Duodenal mucosa (tissue), 2 donors: ENCODE measurements around the gene MOB2.

Source experiments
- H3K27ac ChIP-seq: one replicate; pipeline ENCODE4 v1.7.0; 2013; ENCODE audit warnings: low read depth, low read length
- H3K27me3 ChIP-seq, 2 donors: one replicate each; pipeline ENCODE4 v1.7.0; 2013; ENCODE audit warnings: low read length in 2 of 2, control low read depth in 1 of 2; ENCODE audit not compliant: insufficient read depth in 2 of 2, control insufficient read depth in 1 of 2
- H3K36me3 ChIP-seq, 2 donors: one replicate each; pipeline ENCODE4 v1.7.0; 2013; ENCODE audit warnings: low read length in 2 of 2, control low read depth in 1 of 2; ENCODE audit not compliant: insufficient read depth in 2 of 2, control insufficient read depth in 1 of 2
- H3K4me1 ChIP-seq, 2 donors: one replicate each; pipeline ENCODE4 v1.7.0; 2013; ENCODE audit warnings: low read length in 2 of 2, control low read depth in 1 of 2; ENCODE audit not compliant: insufficient read depth in 2 of 2, control insufficient read depth in 1 of 2
- H3K4me3 ChIP-seq, 2 donors: one replicate each; pipeline ENCODE4 v1.7.0; 2013; ENCODE audit warnings: low read length in 2 of 2, low read depth in 1 of 2
- H3K9ac ChIP-seq, 2 donors: one replicate each; pipeline ENCODE4 v1.7.0; 2013; ENCODE audit warnings: low read length in 2 of 2, low read depth in 1 of 2
- H3K9me3 ChIP-seq, 2 donors: one replicate each; pipeline ENCODE4 v1.7.0; 2013; ENCODE audit warnings: low read length in 2 of 2, control low read depth in 1 of 2; ENCODE audit not compliant: control insufficient read depth in 1 of 2

The MOB2 gene

GRCh38 chr11:1496761-1497095 is 10.1 kb upstream of the MOB2 start:
- Histone ChIP-seq H3K9me3 (no peaks in the 10 kb centered on the region), H3K9ac (no peak overlapping the region), H3K27ac (no peak overlapping the region), H3K27me3 (no peaks in the 10 kb centered on the region), H3K36me3 (peaks cover 7 to 14% of the 10 kb centered on the region in 2 donors), H3K4me1 (peaks cover 0 to 4% of the 10 kb centered on the region in 2 donors), H3K4me3 (no peak overlapping the region)

GRCh38 chr11:1496091-1496760 is 9.6 kb upstream of the MOB2 start:
- H3K27me3 ChIP-seq = no peaks in the 10 kb centered on the region
- H3K9ac ChIP-seq = no peak overlapping the region
- H3K4me3 ChIP-seq = no peak overlapping the region
- peaks cover 0 to 4% of the 10 kb centered on the region in 2 donors for H3K4me1 ChIP-seq
- H3K9me3 ChIP-seq = no peaks in the 10 kb centered on the region
- peaks cover 7 to 14% of the 10 kb centered on the region in 2 donors for H3K36me3 ChIP-seq
- no peak overlapping the region for H3K27ac ChIP-seq

GRCh38 chr11:1494650-1495049 is 8.1 kb upstream of the MOB2 start:
- peaks cover 6 to 10% of the 10 kb centered on the region in 2 donors for H3K36me3 ChIP-seq
- H3K9me3 ChIP-seq = no peaks in the 10 kb centered on the region
- no peak overlapping the region for H3K4me3 ChIP-seq
- H3K27ac ChIP-seq = no peak overlapping the region
- H3K4me1 ChIP-seq = peaks cover 0 to 4% of the 10 kb centered on the region in 2 donors
- no peak overlapping the region for H3K9ac ChIP-seq
- no peaks in the 10 kb centered on the region for H3K27me3 ChIP-seq

- Histone ChIP-seq H3K27ac (no peak overlapping the region), H3K27me3 (no peaks in the 10 kb centered on the region), H3K9me3 (no peaks in the 10 kb centered on the region), H3K4me1 (peaks cover 0 to 4% of the 10 kb centered on the region in 2 donors), H3K36me3 (peaks cover 0 to 4% of the 10 kb centered on the region in 2 donors), H3K9ac (no peak overlapping the region), H3K4me3 (no peak overlapping the region)
Measured at GRCh38 chr11:1493650-1494244, 7.2 kb upstream of the MOB2 start.

- H3K9me3 ChIP-seq = no peaks in the 10 kb centered on the region
- H3K27ac ChIP-seq = no peak overlapping the region
- no peaks in the 10 kb centered on the region for H3K27me3 ChIP-seq
- peaks cover 21% of the 10 kb centered on the region in 2 donors for H3K4me1 ChIP-seq
- H3K36me3 ChIP-seq = no peaks in the 10 kb centered on the region
- H3K4me3 ChIP-seq = no peak overlapping the region
- H3K9ac ChIP-seq = no peak overlapping the region
Measured at GRCh38 chr11:1491379-1491778, 4.8 kb upstream of the MOB2 start.

- H3K4me3 ChIP-seq = no peak overlapping the region
- no peak overlapping the region for H3K27ac ChIP-seq
- peaks cover 20 to 28% of the 10 kb centered on the region in 2 donors for H3K4me1 ChIP-seq
- H3K9me3 ChIP-seq = no peaks in the 10 kb centered on the region
- H3K36me3 ChIP-seq = no peaks in the 10 kb centered on the region
- H3K9ac ChIP-seq = no peak overlapping the region
- H3K27me3 ChIP-seq = no peaks in the 10 kb centered on the region
Measured at GRCh38 chr11:1490651-1491050, 4.1 kb upstream of the MOB2 start.

- H3K36me3 ChIP-seq = no peaks in the 10 kb centered on the region
- H3K4me3 ChIP-seq = no peak overlapping the region
- H3K9me3 ChIP-seq = no peaks in the 10 kb centered on the region
- no peaks in the 10 kb centered on the region for H3K27me3 ChIP-seq
- H3K9ac ChIP-seq = no peak overlapping the region
- no peak overlapping the region for H3K27ac ChIP-seq
- peaks cover 20 to 30% of the 10 kb centered on the region in 2 donors for H3K4me1 ChIP-seq
Measured at GRCh38 chr11:1488575-1489180, 2.1 kb upstream of the MOB2 start.

GRCh38 chr11:1487851-1488574 is 1.4 kb upstream of the MOB2 start:
- H3K9ac ChIP-seq = no peak overlapping the region
- H3K36me3 ChIP-seq = no peaks in the 10 kb centered on the region
- peaks cover 20 to 34% of the 10 kb centered on the region in 2 donors for H3K4me1 ChIP-seq
- H3K27ac ChIP-seq = no peak overlapping the region
- H3K9me3 ChIP-seq = no peaks in the 10 kb centered on the region
- no peak overlapping the region for H3K4me3 ChIP-seq
- H3K27me3 ChIP-seq = no peaks in the 10 kb centered on the region

GRCh38 chr11:1487091-1487850 is 692 bp upstream of the MOB2 start:
- H3K9me3 ChIP-seq = no peaks in the 10 kb centered on the region
- no peaks in the 10 kb centered on the region for H3K27me3 ChIP-seq
- H3K27ac ChIP-seq = no peak overlapping the region
- H3K36me3 ChIP-seq = no peaks in the 10 kb centered on the region
- no peak overlapping the region for H3K4me3 ChIP-seq
- no peak overlapping the region for H3K9ac ChIP-seq
- H3K4me1 ChIP-seq = peaks cover 20 to 34% of the 10 kb centered on the region in 2 donors
